Endometrial microvascular endothelial cells (primary cell): Measurements from ENCODE around the gene OR51I1. TPM values are rescaled to one million over a fixed set of nuclear protein-coding genes. Genes with fewer than 3 reads are reported as not detected.

ENCODE experiments used
- in situ Hi-C: cut with HindIII; loops from 2 replicates; pipeline ENCODE4 v1.10.0; 2017; ENCODE audit warnings: low sequenced_read_pairs, low pct_unique_long_range_greater_than_20kb; ENCODE audit errors: inconsistent ontology term
- total RNA-seq: library from RNA; depleted of rRNA; stranded (reverse); fragments of >200 nt; gene quantifications from one replicate; pipeline ENCODE4 v1.2.3, GENCODE V29; 2015; ENCODE audit errors: inconsistent ontology term

Gene OR51I1
- not detected for total RNA-seq

GRCh38 chr11:5441414-5441813 is at the start of gene OR51I1:
OR51I1 (minus strand) TSS chr11:5441514; CDS start chr11:5441514, 0 bp downstream.
- in situ Hi-C loops = no loop called here

DNA sequence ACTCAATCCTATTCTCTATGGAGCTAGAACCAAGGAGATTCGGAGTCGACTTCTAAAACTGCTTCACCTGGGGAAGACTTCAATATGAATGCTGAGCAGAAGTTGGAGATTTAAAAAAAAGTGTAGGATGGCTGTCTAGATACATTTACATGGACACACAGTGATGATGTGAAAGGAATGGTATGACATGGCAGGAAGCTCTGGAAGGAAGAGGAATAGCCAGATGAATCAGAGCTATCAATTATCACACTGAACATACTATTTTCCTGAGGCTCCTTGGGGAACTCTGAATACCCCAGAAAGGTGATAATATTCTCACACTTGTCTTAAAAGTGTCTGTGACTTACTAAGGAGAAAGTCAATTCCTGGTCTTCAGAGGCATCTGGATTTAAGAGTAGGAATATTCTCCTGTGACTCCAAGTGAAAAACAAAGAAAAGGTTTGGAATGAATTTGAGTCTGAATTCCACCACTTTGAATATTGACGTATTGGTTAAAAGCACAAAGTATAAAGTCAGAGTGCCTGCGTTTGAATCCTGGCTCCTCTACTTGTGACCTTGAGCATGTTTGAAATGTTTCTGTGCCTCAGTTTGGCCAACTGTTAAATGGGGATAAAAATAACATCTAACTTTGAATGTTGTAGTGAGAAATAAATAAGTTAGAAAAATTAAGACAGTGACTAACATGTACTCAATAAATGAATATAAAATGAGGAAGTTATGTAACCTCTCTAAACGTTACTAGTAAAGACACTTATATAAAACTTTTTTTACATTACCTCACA is 48.5 kb upstream of the OR51I1 start:
- in situ Hi-C loops = no loop called here

DNA sequence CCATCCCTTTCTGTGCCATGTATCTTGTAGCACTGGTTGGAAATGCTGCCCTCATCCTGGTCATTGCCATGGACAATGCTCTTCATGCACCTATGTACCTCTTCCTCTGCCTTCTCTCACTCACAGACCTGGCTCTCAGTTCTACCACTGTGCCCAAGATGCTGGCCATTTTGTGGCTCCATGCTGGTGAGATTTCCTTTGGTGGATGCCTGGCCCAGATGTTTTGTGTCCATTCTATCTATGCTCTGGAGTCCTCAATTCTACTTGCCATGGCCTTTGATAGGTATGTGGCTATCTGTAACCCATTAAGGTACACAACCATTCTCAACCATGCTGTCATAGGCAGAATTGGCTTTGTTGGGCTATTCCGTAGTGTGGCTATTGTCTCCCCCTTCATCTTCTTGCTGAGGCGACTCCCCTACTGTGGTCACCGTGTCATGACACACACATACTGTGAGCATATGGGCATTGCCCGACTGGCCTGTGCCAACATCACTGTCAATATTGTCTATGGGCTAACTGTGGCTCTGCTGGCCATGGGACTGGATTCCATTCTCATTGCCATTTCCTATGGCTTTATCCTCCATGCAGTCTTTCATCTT is 47.6 kb upstream of the OR51I1 start:
- in situ Hi-C loops = no loop called here

DNA sequence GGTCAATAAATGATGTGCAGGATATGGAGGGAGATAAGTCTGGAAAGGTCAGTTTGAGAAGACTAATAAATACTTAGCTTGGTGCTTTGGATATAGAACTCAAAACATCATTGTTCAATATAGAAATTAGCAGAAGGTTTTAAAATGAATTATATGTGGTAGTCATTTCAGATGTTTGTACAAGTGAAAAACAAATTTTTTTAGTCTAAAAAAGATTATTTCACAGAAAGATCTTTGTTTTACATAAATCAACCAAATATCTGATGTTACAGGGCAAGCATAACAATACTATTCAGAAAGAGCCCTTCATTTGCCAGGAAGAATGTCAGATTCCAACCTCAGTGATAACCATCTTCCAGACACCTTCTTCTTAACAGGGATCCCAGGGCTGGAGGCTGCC is 47.1 kb upstream of the OR51I1 start, which contains the start of gene OR52D1:
Gene OR52D1, plus strand, starts transcription at position 301 of the 400 bp plus-strand sequence. Its CDS starts 22 bp downstream, at position 323.
- in situ Hi-C loops = no loop called here

GRCh38 chr11:5486421-5486820 is 45.1 kb upstream of the OR51I1 start:
- in situ Hi-C loops = no loop called here

DNA sequence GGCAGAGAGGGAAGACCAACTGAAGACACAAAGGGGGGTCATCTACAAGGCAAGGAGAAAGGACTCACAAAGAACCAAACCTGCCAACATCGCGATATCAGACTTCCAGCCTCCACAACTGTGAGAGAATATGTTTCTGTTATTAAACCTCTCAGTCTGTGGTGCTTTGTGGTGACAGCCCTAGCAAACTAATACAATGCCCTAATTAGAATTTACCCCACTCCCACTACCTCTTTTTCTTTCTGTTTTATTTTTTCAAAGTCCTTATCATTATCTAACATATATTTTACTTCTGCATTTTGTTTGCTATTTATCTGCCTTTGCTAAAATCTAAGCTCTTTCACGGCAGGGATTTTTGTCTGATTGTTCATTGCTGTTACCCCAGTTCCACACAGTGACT is 44.7 kb upstream of the OR51I1 start:
- in situ Hi-C loops = no loop called here

DNA sequence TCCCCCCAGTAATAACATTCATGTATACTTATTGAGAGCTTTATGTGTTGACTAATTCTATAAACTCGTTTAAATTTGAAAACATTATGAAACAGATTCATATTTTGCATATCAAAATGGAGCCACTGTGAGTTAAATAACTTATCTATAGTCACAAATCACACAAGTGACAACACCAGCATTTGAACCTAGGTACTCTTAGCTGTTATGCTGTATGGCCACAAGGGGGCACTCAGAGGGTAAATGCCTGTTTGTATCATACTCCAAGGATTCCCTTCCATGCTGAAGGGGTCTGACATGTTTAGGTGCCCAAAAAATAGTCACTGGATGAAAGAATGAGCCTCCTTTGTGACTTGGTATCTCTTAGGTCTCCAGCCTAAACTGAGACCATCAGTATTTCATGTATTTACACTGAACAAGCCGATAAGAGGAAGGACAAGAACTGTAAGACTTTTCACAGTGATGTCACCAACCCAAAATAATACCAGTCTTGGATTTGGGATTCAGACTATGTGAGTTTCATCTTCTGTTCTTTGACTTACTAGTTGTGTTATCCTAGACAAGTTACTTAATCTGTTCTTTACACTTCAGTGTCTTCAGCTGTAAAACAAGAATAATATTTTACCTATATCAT is 35.0 kb upstream of the OR51I1 start:
- in situ Hi-C loops = no loop called here

DNA sequence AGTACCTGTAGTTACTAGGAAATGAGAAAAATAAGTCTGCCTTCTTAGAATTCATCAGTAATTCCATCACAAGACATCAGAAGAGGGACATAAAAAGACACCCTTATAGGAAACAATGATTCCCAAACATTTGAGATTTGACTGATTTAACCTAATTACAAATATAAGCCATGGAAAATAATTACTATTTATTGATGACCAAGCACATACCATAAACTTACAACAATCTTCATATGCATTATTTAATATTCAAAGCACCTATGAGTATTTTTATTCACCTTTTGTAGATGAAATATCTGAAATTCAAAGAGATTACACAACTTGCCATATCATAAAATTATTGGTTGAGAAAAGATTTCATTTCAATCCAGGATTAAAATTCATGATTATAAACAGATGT is 32.6 kb upstream of the OR51I1 start:
- in situ Hi-C loops = no loop called here

DNA sequence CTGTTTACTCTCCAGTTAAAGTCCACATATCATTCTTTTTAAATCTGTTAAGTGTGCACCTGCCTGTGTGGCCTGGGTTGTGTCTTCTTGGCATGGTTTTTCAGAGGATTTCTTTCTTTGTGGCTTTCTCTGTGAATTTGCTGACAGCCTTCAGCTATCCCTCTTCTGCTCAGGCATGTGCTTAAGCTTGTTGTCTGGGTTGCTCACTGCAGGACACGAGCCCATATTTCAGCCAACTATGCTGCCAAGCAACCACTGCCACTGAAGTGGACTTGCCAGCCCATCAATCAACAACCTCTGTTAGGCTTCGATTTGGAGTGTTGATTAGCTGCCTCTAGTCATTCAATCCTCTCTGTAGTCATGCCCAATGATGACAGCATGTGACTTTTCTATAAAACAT is 26.2 kb upstream of the OR51I1 start:
- in situ Hi-C loops = no loop called here

DNA sequence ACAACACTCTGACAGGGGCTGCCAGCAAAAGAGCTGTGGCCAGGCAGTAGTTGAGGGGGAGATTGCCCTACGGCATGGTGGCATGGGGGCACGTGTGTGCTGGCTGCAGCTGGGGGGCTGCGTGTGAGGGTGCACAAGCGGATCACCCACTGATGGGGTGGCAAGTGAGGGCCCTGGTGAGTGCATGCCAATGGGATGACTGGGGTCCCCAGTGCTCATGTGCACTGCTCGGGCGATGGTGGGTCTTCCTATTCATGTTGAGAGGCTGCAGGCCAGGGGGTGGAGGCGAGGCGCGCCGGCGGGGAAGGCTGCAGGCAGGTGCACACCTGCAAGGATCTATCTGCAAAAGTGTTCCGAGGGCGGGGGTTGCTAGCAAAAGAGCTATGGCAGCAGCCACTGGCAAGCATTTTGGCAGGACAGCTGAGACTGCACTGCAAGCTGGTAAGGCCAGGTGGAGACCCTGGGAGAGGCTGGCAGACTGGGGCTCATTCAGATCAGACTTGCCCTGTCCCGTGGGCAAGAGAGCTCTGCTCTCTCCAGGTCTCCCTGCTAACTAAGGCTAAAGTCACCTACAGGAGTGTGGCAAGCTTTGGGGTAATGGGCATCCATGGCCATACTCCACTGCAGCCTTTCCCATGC is 19.8 kb upstream of the OR51I1 start:
- in situ Hi-C loops = no loop called here

DNA sequence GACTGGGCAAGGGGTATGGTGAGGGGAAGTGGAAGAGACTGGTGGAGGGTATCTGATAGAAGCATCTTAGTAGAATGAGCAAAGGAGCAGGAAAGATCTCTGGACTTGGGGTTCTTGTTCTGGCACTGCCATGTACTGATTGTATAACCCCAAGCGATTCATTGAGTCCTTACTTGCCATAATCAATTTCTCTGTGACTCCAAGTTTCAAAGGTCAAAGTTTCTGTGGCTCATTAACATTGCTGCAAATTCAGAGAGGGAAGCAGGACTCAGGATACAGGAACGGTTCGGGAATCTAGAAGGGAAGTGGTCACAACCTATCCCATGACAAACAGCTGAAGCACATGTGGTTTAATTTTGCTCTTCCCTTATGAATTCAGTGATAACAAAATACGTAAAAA is 8.1 kb upstream of the OR51I1 start:
- in situ Hi-C loops = no loop called here

DNA sequence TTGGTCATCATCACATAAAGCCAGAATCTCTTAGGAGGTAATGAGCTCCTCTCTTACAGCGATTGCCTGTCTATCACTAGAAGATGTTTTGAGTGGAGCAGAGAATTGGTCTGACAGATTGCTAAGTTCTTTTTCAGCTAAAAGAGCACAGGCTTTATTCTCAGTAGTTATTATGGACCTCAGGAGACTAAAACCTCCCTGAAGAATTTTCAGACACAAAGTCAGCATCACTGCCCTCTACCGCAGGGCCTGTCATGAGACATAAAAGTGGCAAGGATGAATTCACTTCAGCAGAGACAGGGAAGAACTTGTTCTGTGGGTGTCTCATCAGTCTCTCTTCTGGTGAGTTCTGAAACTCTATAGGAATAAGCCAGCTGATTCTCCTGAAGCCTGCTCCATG is 7.7 kb upstream of the OR51I1 start, which contains the start of gene OR51I2:
Gene OR51I2, plus strand, starts transcription at position 301 of the 400 bp plus-strand sequence. CDS start 4,166 bp downstream, outside the sequence.
- in situ Hi-C loops = no loop called here

- in situ Hi-C loops = no loop called here
These were observed 2.6 kb upstream of the OR51I1 start for GRCh38 chr11:5443835-5444393.

GRCh38 chr11:5423131-5423530 is 18.2 kb downstream of the OR51I1 start:
- in situ Hi-C loops = no loop called here

DNA sequence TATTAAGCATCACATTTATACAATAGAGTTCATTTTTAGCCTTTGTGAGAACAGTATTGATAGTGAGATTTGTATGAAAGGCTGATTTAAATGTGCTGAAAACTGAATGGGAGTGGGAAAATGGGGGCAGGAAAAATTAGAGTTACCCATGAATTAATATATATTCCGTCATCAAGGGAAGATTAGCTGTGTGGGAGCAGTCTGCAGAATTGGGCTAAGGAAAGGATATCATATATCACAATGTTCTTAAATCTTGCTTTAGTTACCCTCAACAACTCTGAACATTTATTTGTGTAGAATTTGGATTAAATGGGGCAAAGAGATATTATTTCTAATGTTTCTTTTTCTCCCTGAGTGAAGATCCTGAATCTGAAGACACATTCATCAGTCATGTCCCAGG is 19.5 kb downstream of the OR51I1 start, which contains the start of gene OR51Q1:
Gene OR51Q1, plus strand, starts transcription at position 301 of the 400 bp plus-strand sequence. Its CDS starts 90 bp downstream, at position 391.
- in situ Hi-C loops = no loop called here

GRCh38 chr11:5420993-5421392 is 20.3 kb downstream of the OR51I1 start:
- in situ Hi-C loops = no loop called here

- in situ Hi-C loops = no loop called here
These were observed 36.1 kb downstream of the OR51I1 start for GRCh38 chr11:5405173-5405572.

DNA sequence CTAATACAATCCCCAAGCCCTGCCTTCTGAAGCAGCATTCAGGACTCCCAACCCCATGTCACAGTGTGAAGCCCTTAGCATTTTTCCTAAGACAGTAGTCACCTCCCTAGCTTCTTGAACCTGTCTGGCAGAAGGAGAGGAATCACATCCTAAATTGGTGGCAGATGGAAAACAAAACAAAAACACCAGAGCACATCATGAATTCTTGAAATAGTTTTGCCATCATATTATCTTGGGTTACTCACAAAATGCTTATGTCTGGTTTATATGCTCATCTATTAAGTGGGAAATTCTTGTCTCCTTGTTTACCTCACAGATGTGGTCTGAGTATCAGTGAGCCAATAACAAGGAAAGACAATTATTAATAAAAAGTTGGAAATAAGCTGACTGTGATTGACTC is 42.4 kb downstream of the OR51I1 start:
- in situ Hi-C loops = no loop called here

DNA sequence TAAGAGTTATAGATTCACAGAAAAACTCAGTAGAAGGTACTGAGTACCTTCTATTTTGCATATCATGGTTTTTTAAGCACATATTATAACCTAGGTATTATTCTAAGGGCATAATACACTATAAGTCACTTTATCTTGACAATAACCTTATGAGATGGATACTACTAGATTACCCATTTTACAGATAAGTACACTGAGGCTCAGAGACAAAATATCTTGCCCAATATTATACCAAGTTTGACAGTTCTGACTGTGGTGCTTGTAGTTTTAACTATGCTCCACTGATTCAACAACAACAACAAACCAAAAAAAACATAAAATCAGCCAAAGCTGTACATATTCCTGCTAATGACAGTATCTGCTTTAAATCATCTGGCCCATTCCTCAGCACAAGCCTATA is 47.2 kb downstream of the OR51I1 start:
- in situ Hi-C loops = no loop called here
